ENCODE results near the gene TBC1D5.
"Not testable (repeated sequence)": the region's sequence is repeated elsewhere in the genome, so short reads cannot be mapped to it uniquely, and the experiment has no call there.

Gene TBC1D5

DNA sequence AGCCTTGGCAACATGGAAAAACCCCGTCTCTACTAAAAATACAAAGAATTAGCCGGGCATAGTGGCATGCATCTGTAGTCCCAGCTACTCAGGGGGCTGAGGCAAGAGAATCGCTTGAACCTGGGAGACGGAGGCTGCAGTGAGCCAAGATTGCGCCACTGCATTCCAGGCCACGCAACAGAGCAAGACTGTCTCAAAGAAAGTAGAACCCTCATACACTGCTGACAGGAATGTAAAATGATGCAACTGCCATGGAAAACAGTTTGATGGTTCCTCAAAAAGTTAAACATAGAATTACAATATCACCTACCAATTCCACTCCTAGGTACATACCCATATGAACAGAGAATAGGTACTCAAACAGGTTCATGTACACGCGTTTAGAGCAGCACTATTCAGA lies 158.9 kb downstream of the TBC1D5 start:
- no peak for DNase-seq

GRCh38 chr3:17581421-17582080 lies 160.9 kb downstream of the TBC1D5 start:
- no peak for DNase-seq

- no peak for DNase-seq
Measured at GRCh38 chr3:17580901-17581300, 161.5 kb downstream of the TBC1D5 start.

DNA sequence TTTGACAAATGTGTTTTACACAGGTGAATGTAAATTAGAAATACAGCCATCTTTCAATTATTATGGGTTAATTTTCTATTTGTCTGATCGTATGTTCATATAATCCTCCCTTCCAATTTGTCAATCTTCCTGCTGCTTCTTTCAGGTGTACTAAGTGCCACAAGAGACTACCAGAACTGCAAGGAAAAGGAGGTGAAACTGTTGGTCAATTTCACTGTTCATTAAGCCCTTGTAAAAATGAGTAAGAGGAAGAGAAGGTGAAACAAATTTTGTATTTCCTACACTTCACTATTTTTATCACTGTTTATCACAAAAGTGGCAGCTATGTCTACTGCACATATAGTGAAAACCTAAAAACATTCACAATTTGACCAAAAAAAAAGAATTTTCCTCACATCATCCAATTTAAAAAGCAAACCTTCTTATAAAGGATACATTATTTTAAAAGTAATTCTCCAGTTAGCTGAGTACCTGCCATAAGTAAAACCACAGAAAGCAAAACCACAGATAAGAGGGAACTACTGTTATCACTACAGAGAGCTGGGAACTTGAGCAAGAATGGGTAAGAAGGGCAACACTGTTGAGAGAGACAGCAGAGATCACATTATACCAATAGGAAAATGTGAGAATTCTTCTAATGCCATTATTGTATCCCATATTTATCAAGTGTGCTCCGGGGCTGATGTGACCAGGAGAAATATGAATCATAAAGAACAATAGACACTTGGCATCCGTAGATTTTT lies 163.0 kb downstream of the TBC1D5 start:
- DNase-seq: no peak

GRCh38 chr3:17577796-17578520 lies 164.5 kb downstream of the TBC1D5 start:
- DNase-seq: no peak

GRCh38 chr3:17573396-17573795 lies 169.0 kb downstream of the TBC1D5 start:
- no peak for DNase-seq

DNA sequence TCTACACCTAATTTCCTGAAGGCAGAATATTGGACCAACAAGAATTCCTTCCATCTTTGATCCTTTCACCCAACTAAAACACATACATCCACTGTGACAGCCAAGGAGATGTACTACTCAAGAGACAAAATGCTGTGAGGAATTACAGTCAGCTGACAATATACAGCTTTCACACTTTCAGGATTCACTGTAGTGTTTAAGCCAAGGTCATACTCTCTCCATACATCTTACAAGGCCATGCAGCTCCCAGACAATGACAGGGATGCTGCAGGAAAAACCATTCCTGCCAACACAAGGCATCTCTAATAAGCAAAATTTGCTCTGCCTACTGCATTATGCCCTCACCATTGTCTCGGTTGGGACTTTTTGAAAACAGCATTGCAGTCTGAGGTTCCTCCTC lies 170.7 kb downstream of the TBC1D5 start:
- no peak for DNase-seq

DNA sequence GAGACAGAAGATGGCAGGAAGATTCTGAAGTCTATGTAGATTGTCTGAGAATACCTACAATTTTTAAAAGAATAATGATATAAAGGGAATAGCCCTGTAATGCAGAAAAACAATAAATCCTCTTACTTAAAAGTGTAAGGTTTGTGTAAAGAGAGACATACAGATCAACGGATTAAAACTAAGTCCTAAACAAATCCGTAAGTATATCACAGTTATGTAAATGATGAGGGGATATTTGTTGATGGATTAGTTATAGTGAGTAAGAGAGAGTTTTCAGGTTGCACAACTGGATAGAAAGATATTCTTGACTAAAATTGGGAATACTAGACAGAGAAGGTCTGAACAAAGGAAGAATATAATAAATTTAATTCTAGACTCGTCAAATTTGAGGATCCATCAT lies 179.6 kb downstream of the TBC1D5 start:
- no peak for DNase-seq

DNA sequence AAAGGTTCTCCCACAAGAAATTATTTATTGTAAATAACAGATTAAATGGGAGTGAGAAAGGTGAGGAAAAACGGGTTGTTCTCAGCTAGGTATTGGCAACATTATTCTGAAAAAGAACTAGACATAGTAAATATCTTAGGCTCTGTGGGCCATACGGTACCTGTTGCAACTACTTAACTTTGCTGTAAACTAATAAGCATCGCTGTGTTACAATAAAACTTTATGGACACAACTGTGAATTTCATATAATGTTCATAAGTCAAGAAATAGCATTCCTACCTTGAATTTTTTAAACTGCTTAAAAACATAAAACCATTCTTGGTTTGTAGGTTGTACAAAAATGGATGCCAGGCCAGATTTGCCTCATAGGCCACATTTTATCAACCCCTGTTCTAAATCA lies 183.9 kb downstream of the TBC1D5 start:
- no peak for DNase-seq

GRCh38 chr3:17557749-17558463 lies 184.5 kb downstream of the TBC1D5 start:
- no peak for DNase-seq

- DNase-seq: no peak
Measured at GRCh38 chr3:17555525-17555924, 186.9 kb downstream of the TBC1D5 start.

GRCh38 chr3:17554078-17554477 lies 188.4 kb downstream of the TBC1D5 start:
- DNase-seq: no peak

DNA sequence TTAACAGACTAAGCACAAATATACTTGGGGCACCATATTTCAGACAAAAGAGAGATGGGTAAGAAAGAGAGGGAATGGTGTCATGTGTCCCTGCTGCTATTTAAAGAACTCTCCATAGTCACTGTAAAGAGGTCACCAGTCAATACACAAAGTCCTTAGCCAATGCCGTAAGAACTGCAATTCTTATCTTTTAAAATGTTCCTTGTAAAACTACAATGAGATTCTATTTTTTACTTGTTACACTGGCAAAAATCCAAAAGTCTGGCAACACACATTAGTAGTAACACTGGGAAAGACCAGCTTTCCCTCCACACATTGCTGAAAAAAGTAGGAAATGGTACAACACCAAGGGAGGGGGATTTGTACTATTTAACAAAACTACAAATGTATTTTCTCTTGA lies 189.4 kb downstream of the TBC1D5 start:
- no peak for DNase-seq

GRCh38 chr3:17552351-17552750 lies 190.1 kb downstream of the TBC1D5 start:
- no peak for DNase-seq

DNA sequence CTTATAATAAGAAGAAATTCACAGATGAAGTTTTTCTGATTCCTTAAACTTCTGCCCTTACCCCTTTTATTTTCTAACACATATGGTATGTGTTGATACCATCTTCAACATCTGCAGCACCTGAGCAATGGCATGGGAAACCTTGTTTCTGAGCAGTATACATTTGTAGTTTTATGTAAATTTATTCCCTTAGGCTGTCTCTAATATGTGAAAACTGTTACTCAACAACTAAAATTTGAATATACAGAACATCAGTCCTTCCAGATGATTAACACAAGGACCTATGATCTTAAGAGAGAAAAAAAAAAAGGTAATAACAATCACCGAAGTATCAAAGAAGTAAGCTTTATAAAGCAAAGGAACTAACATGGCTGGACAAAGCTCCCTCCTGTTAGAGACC lies 190.5 kb downstream of the TBC1D5 start:
- DNase-seq: no peak

- no peak for DNase-seq
Measured at GRCh38 chr3:17551333-17551732, 191.1 kb downstream of the TBC1D5 start.

GRCh38 chr3:17550624-17551023 lies 191.8 kb downstream of the TBC1D5 start:
- DNase-seq: no peak

DNA sequence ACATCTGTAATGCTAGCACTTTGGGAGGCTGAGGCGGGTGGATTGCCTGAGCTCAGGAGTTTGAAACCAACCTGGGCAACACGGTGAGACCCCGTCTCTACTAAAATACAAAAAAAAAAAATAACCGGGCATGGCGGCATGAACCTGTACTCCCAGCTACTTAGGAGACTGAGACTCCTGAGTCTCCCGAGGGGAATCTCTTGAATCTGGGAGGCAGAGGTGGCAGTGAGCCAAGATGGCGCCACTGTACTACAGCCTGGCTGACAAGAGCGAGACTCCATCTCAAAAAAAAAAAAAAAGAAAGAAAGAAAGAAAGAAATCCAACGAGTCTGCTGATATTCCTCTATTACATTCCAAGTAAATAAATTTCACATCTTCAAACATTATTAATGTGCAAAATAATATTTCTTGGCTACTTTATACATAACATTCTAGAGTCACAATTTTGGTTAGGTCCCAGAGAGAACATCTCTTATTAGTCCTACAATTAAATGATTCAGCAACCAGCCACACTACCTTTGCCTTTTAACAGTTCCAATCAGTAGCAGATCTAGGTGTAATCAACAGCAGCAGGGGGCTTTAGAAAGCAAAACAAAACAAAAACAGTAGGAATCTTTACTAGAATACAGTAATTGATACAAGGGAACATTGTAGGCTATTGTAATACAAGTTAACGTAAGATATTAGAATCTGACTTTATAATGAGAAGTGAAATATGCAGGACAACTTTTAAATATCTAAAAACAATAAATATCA lies 195.8 kb downstream of the TBC1D5 start:
- DNase-seq: no peak

- DNase-seq: no peak
Measured at GRCh38 chr3:17544632-17545031, 197.8 kb downstream of the TBC1D5 start.

DNA sequence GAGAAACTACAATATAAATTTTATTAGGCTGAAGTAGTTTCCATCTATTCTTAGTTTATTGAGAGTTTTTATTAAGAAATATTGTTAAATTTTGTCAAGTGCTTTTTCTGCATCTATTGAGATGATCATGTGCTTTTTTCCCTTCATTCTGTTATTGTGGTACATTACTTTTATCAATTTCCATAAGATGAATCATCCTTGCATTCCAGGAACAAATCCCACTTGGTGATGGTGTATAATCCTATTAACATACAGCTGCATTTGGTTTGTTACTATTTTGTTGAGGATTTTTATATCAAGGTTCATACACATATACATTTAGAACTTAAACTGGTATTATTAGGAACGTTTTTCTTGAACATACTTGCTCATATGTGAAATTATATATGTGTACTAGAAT lies 199.8 kb downstream of the TBC1D5 start:
- DNase-seq: no peak

DNA sequence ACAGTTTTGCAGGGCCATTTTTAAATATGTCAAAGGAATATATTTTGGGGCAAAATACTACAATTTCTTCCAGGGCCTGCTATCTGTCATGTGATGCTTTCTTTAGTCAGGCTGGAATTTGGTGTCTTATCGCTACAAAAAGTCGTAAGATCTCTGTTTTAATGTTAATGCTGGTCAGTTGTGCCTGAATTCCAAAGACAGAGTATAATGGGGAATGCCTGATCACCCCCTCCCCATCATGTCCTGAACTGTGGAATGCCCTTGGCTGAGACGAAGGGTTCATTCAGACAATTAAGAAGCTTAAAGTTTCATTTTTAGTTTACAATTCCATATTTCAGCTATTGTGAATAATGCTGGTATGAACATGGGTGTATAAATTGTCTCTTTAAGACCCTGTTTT lies 203.0 kb downstream of the TBC1D5 start:
- no peak for DNase-seq

DNA sequence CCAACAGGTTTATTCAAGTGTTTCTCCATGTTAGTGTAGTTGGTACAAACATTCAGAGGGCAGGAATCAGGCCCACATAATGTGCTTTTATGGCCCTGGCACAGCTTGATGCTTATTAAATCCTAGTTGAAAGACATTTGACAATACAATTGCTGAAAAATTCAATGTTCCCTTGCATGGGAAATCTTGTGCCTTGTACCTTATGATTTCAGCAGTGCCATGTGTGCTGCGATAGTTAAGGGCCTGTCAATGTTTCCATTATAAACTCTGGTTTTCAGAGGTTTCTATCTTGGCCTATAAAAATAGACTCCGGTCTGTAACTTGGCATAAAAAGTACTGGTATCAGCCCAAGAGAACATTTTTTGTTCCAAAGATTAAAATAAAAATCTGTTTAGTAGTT lies 207.2 kb downstream of the TBC1D5 start:
- DNase-seq: no peak

GRCh38 chr3:17532446-17532845 lies 210.0 kb downstream of the TBC1D5 start:
- not testable (repeated sequence) for DNase-seq

Data from left hindlimb (tissue), 1 donor.